ENCODE data around the gene KMT2C.

- no peak for TF ChIP-seq CTCF (IDR thresholded peaks at IDR 0.05 in 4 of 5, conservative IDR thresholded peaks at IDR 0.05 in 1 of 5)
- no peak for TF ChIP-seq POLR2A (IDR thresholded peaks at IDR 0.05)
These were observed 291.1 kb downstream of the KMT2C start for GRCh38 chr7:152144557-152145245.

Data from gastrocnemius medialis (tissue), 4 donors.